IMR-90 (cell line): ENCODE results near the gene PEX10. TPM values are rescaled to one million over a fixed set of nuclear protein-coding genes. Genes with fewer than 3 reads are reported as not detected.

ENCODE experiments used
- ATAC-seq: fragments of 200-7000 bp; cut with Tn5 transposase; 2 replicates; pipeline ENCODE4 v1.9.1; 2020; ENCODE audit warnings: low read depth, mild to moderate bottlenecking, moderate library complexity
- BruUV-seq: library from RNA; stranded (reverse); fragments of 400-500 nt; replicated peaks from 2 replicates; lab custom pipeline; 2021; lab: Mats Ljungman, UMichigan
- CTCF ChIA-PET: fragments of 300-600 bp; formaldehyde crosslinking; extraction: SDS; loops from one replicate; lab custom pipeline; 2021; ENCODE audit warnings: antibody characterized with exemption; lab: Yijun Ruan, JAX
- POLR2A ChIA-PET: fragments of 300-600 bp; sonication (Branson Sonifier 250); formaldehyde crosslinking; loops from one replicate; lab custom pipeline; 2022; ENCODE audit warnings: antibody characterized with exemption; ENCODE audit not compliant: unreplicated experiment; lab: Charles Lee
- DNase-seq: peaks from one replicate; pipeline ENCODE4 v3.0.0; 2013
- H2AFZ ChIP-seq: replicated peaks from 2 replicates; pipeline ENCODE3; 2013; ENCODE audit warnings: low read length, mild to moderate bottlenecking; ENCODE audit not compliant: poor library complexity
- H2AK5ac ChIP-seq: 2 replicates; pipeline ENCODE4 v1.6.1; 2013; ENCODE audit warnings: low read depth, low read length, inconsistent platforms
- H2AK9ac ChIP-seq: replicated peaks from 2 replicates; pipeline ENCODE3; 2013; ENCODE audit warnings: mild to moderate bottlenecking, low read depth, low read length, moderate library complexity; ENCODE audit not compliant: poor library complexity
- H2BK120ac ChIP-seq: 2 replicates; pipeline ENCODE4 v1.6.1; 2013; ENCODE audit warnings: low read depth, low read length, inconsistent platforms
- H2BK15ac ChIP-seq: 3 replicates; pipeline ENCODE4 v1.6.1; 2013; ENCODE audit warnings: low read depth, low read length, inconsistent platforms
- H2BK20ac ChIP-seq: 2 replicates; pipeline ENCODE4 v1.6.1; 2013; ENCODE audit warnings: low read depth, mild to moderate bottlenecking, inconsistent platforms, low read length, moderate library complexity
- H2BK5ac ChIP-seq: 2 replicates; pipeline ENCODE4 v1.6.1; 2013; ENCODE audit warnings: mild to moderate bottlenecking, low read depth, low read length, inconsistent platforms; ENCODE audit not compliant: poor library complexity, severe bottlenecking
- H3K14ac ChIP-seq: replicated peaks from 2 replicates; pipeline ENCODE4 v1.6.1; 2013; ENCODE audit warnings: low read depth, low read length, inconsistent platforms
- H3K18ac ChIP-seq: 2 replicates; pipeline ENCODE4 v1.6.1; 2013; ENCODE audit warnings: low read depth, low read length, control low read depth
- H3K23ac ChIP-seq: 2 replicates; pipeline ENCODE4 v1.6.1; 2013; ENCODE audit warnings: low read depth, low read length, inconsistent platforms
- H3K27ac ChIP-seq: 2 replicates; pipeline ENCODE4 v1.5.1; 2013; ENCODE audit warnings: mild to moderate bottlenecking, control low read depth, low read length; ENCODE audit not compliant: insufficient read depth
- H3K27me3 ChIP-seq: 2 replicates; pipeline ENCODE4 v1.6.1; 2013; ENCODE audit warnings: low read length; ENCODE audit not compliant: control insufficient read depth, insufficient read depth
- H3K36me3 ChIP-seq: 2 replicates; pipeline ENCODE4 v1.6.1; 2013; ENCODE audit warnings: low read length, mixed read lengths; ENCODE audit not compliant: control insufficient read depth, insufficient read depth
- H3K4ac ChIP-seq: 2 replicates; pipeline ENCODE4 v1.6.1; 2013; ENCODE audit warnings: low read depth, low read length, inconsistent platforms
- H3K4me1 ChIP-seq: 2 replicates; pipeline ENCODE4 v1.6.1; 2013; ENCODE audit warnings: low read length, mixed read lengths; ENCODE audit not compliant: control insufficient read depth, insufficient read depth
- H3K4me2 ChIP-seq: 2 replicates; pipeline ENCODE4 v1.6.1; 2013; ENCODE audit warnings: low read depth, mild to moderate bottlenecking, control low read depth, low read length, moderate library complexity
- H3K4me3 ChIP-seq: 2 replicates; pipeline ENCODE4 v1.5.1; 2013; ENCODE audit warnings: low read depth, mild to moderate bottlenecking, control low read depth, low read length, moderate library complexity; ENCODE audit not compliant: insufficient read depth
- H3K56ac ChIP-seq: 2 replicates; pipeline ENCODE4 v1.6.1; 2013; ENCODE audit warnings: low read length, inconsistent platforms; ENCODE audit not compliant: insufficient read depth; ENCODE audit errors: extremely low read depth
- H3K79me1 ChIP-seq, 2 experiments: 2 replicates each; pipeline ENCODE4 v1.6.1; 2013; ENCODE audit warnings: low read length in 2 of 2, inconsistent platforms in 1 of 2, low read depth in 1 of 2
- H3K9ac ChIP-seq: 2 replicates; pipeline ENCODE4 v1.6.1; 2013; ENCODE audit warnings: low read depth, low read length, control low read depth
- H3K9me1 ChIP-seq: 2 replicates; pipeline ENCODE4 v1.6.1; 2013; ENCODE audit warnings: low read length, inconsistent platforms; ENCODE audit not compliant: insufficient read depth
- H3K9me3 ChIP-seq: 2 replicates; pipeline ENCODE4 v1.6.1; 2013; ENCODE audit warnings: low read length; ENCODE audit not compliant: control insufficient read depth, insufficient read depth
- H4K20me1 ChIP-seq: 2 replicates; pipeline ENCODE4 v1.6.1; 2013; ENCODE audit warnings: low read length, inconsistent platforms; ENCODE audit not compliant: insufficient read depth
- H4K5ac ChIP-seq: 2 replicates; pipeline ENCODE4 v1.6.1; 2013; ENCODE audit warnings: mild to moderate bottlenecking, low read depth, low read length, control low read depth
- H4K8ac ChIP-seq, 2 experiments: 2 replicates each; pipeline ENCODE4 v1.6.1; 2013; ENCODE audit warnings: low read depth in 2 of 2, low read length in 2 of 2, control low read depth in 1 of 2, inconsistent platforms in 1 of 2
- H4K91ac ChIP-seq: 2 replicates; pipeline ENCODE4 v1.6.1; 2013; ENCODE audit warnings: low read depth, low read length, inconsistent platforms; ENCODE audit not compliant: insufficient read depth
- CEBPB ChIP-seq: IDR thresholded peaks from 2 replicates; pipeline ENCODE4 v1.6.1; 2012; ENCODE audit warnings: low read depth, low read length, improper control_type of control experiment
- MAFK ChIP-seq: IDR thresholded peaks from 2 replicates; pipeline ENCODE4 v1.6.1; 2012; ENCODE audit warnings: low read depth, low read length, improper control_type of control experiment
- MAZ ChIP-seq: IDR thresholded peaks from 2 replicates; pipeline ENCODE4 v1.6.1; 2012; ENCODE audit warnings: low read depth, mild to moderate bottlenecking, low read length, improper control_type of control experiment, moderate library complexity, borderline replicate concordance
- WGBS, 2 experiments: methylation state at CpG; one replicate each; pipeline versions ENCODE4 v1.1.5 to v1.1.7; 2013; ENCODE audit warnings: missing lambda C conversion rate in 2 of 2; ENCODE audit not compliant: insufficient read length in 1 of 2; ENCODE audit errors: extremely low coverage in 2 of 2; 5-methylcytosine and 5-hydroxymethylcytosine counted together
- dilution Hi-C: fragments of 300-500 bp; cut with HindIII; formaldehyde crosslinking; loops from one replicate; pipeline ENCODE4 v1.14.3; 2018; ENCODE audit warnings: low sequenced_read_pairs; ENCODE audit not compliant: unreplicated experiment
- in situ Hi-C: fragments of 300-500 bp; cut with MboI; formaldehyde crosslinking; loops from 3 replicates; pipeline ENCODE4 v1.14.3; 2019; ENCODE audit warnings: low sequenced_read_pairs, inconsistent platforms, mixed read lengths
- intact Hi-C: fragments of 100-400 bp; cut with micrococcal nuclease; formaldehyde crosslinking; loops from 2 replicates; pipeline ENCODE4 v1.10.0; 2022
- polyA plus RNA-seq, 3 experiments: library from polyadenylated mRNA; depleted of rRNA; stranded (reverse); fragments of >200 nt; gene quantifications; 2 replicates each; pipeline ENCODE4 v1.2.3, GENCODE V29; 2012; ENCODE audit warnings: low replicate concordance in 1 of 3
- total RNA-seq: library from RNA; depleted of rRNA; stranded (reverse); fragments of >200 nt; gene quantifications from 2 replicates; pipeline ENCODE4 v1.2.3, GENCODE V29; 2012

Gene PEX10
- total and polyA plus RNA-seq, 2 of the 4 experiments (the other 2 are of a cell fraction) = 16.9 to 19.7 TPM

DNA sequence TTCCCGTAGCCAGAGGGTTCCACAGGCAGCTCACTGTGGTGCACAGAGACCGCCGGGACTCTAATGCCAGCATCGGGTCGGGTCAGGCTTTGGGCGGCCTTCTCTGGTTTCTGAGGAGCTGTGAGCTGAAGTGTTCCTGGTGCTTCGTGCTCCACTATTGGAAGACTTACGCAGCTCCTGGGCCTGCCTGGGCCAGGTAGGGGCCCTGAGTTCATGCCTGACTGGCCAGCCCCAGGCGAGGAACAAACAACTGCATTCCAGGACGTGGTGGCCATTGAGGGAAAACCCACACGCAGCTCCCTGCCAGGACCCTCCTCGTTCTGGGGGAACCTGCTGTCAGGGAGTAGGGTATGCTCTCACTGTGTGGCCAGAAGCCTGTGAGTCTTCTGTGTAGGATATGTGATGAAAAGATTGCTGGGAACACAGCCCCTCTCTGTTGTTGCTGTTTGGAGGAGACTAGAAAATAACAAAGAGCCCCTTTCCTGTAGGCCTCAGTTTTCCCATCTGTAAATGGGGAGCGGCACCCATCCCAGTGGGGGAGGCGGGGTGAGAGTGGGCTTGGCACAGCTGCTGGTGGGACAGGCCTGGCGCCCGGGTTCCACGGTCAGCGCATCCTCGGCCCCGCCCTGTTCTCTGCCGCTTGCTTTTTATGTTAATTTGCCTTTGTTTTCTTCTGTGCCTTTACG, 12.3 kb downstream of the PEX10 start:
- Histone ChIP-seq H3K4ac (no peak overlapping the region), H4K91ac (no peak overlapping the region), H4K8ac (no peak overlapping the region), H2BK120ac (no peak overlapping the region), H3K23ac (no peak overlapping the region), H3K4me3 (no peak overlapping the region), H3K36me3 (peaks cover 85% of the 10 kb centered on the region), H3K27ac (no peak overlapping the region), H3K4me2 (no peak overlapping the region), H4K20me1 (peaks cover 56% of the 10 kb centered on the region), H2BK5ac (no peak overlapping the region), H3K79me1 (peaks cover 28 to 72% of the 10 kb centered on the region in 2 experiments), H2BK20ac (no peak overlapping the region), H3K14ac (no peak overlapping the region), H2BK15ac (no peak overlapping the region), H3K56ac (no peak overlapping the region), H3K18ac (no peak overlapping the region), H3K9me1 (no peaks in the 10 kb centered on the region; the same call in 1 of the 2 replicates), H2AFZ (no peak overlapping the region), H2AK5ac (no peak overlapping the region), H3K4me1 (no peaks in the 10 kb centered on the region), H3K9me3 (no peaks in the 10 kb centered on the region), H3K9ac (no peak overlapping the region), H2AK9ac (no peak overlapping the region), H3K27me3 (no peaks in the 10 kb centered on the region), H4K5ac (no peak overlapping the region)
- WGBS, 2 experiments = no CpG with 5 or more reads among the region's 22 CpGs
- dilution Hi-C loops = no loop called here
- in situ Hi-C loops = loop anchor here (25.0 kb wide), 1 partner anchor 912 kb away; no protein-coding TSS in a partner anchor
- intact Hi-C loops = no loop called here
- POLR2A ChIA-PET = no interaction called here
- BruUV-seq = no TSS peak
- ATAC-seq (no peak), DNase-seq (no peak)
- CTCF ChIA-PET = no interaction called here
- TF ChIP-seq MAFK (no peak), MAZ (no peak), CEBPB (no peak)
